ENCODE measurements around the gene HOXA3. TPM values are rescaled to one million over a fixed set of nuclear protein-coding genes. Genes with fewer than 3 reads are reported as not detected.

The HOXA3 gene
- total and polyA plus RNA-seq, 2 of the 13 experiments (the other 11 are each of a cell fraction or from before 2014, with no cell fraction given), result 2.9 to 4.6 TPM

DNA sequence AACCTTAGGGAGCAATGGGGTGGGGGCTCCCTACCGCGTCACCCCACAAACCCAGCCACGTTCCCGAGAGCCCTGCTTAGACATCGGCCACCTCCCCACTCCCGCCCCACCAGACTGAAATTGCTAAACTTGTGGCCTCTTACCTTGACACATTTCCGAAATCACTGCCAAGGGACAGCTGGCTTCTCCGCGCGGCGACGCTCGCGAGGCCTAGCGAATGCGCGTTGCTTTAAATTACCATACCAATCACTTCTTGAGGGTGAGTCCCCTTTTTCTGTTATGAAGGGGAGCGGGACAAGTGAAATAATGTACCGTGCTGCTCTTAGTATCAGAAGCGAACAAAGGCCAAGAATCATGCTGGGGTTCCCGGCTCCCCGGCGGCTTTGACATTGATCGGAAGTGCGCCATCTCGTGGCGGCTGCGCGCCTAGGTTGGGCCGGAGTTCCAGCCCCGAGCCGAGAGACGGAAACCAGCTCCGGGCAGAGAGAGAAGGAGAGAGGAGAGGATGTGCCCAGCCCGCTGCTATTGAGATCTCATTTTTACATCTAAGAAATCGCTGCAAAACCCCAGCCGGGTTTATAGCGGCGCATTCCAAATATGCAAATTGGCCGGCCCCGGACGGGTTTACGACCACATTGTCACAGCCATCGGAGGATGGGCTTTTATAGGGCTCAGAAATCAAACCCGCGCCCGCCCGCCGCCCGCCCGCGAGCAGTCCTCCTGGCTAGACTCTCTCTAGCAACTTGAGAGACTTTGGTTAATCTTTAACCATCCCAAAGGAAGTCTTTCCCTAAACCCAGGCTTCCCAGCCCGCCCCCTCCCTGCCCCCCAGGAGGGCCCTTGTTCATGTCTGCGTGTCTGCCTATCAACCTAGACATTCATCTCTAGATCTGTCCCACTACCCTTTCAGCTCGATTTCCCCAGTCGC lies 27.4 kb upstream of the HOXA3 start (continued):
- TF ChIP-seq, protein P1, sequence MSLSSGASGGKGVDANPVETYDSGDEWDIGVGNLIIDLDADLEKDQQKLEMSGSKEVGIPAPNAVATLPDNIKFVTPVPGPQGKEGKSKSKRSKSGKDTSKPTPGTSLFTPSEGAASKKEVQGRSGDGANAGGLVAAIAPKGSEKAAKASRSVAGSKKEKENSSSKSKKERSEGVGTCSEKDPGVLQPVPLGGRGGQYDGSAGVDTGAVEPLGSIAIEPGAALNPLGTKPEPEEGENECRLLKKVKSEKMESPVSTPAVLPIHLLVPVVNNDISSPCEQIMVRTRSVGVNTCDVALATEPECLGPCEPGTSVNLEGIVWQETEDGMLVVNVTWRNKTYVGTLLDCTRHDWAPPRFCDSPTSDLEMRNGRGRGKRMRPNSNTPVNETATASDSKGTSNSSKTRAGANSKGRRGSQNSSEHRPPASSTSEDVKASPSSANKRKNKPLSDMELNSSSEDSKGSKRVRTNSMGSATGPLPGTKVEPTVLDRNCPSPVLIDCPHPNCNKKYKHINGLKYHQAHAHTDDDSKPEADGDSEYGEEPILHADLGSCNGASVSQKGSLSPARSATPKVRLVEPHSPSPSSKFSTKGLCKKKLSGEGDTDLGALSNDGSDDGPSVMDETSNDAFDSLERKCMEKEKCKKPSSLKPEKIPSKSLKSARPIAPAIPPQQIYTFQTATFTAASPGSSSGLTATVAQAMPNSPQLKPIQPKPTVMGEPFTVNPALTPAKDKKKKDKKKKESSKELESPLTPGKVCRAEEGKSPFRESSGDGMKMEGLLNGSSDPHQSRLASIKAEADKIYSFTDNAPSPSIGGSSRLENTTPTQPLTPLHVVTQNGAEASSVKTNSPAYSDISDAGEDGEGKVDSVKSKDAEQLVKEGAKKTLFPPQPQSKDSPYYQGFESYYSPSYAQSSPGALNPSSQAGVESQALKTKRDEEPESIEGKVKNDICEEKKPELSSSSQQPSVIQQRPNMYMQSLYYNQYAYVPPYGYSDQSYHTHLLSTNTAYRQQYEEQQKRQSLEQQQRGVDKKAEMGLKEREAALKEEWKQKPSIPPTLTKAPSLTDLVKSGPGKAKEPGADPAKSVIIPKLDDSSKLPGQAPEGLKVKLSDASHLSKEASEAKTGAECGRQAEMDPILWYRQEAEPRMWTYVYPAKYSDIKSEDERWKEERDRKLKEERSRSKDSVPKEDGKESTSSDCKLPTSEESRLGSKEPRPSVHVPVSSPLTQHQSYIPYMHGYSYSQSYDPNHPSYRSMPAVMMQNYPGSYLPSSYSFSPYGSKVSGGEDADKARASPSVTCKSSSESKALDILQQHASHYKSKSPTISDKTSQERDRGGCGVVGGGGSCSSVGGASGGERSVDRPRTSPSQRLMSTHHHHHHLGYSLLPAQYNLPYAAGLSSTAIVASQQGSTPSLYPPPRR (CRISPR knock-in tag; IDR thresholded peaks at IDR 0.05; ENCODE audit: borderline replicate concordance), result no peak
- TF ChIP-seq, protein P2, sequence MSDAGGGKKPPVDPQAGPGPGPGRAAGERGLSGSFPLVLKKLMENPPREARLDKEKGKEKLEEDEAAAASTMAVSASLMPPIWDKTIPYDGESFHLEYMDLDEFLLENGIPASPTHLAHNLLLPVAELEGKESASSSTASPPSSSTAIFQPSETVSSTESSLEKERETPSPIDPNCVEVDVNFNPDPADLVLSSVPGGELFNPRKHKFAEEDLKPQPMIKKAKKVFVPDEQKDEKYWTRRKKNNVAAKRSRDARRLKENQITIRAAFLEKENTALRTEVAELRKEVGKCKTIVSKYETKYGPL (CRISPR knock-in tag; IDR thresholded peaks at IDR 0.05), result no peak
- TF ChIP-seq, protein P3, sequence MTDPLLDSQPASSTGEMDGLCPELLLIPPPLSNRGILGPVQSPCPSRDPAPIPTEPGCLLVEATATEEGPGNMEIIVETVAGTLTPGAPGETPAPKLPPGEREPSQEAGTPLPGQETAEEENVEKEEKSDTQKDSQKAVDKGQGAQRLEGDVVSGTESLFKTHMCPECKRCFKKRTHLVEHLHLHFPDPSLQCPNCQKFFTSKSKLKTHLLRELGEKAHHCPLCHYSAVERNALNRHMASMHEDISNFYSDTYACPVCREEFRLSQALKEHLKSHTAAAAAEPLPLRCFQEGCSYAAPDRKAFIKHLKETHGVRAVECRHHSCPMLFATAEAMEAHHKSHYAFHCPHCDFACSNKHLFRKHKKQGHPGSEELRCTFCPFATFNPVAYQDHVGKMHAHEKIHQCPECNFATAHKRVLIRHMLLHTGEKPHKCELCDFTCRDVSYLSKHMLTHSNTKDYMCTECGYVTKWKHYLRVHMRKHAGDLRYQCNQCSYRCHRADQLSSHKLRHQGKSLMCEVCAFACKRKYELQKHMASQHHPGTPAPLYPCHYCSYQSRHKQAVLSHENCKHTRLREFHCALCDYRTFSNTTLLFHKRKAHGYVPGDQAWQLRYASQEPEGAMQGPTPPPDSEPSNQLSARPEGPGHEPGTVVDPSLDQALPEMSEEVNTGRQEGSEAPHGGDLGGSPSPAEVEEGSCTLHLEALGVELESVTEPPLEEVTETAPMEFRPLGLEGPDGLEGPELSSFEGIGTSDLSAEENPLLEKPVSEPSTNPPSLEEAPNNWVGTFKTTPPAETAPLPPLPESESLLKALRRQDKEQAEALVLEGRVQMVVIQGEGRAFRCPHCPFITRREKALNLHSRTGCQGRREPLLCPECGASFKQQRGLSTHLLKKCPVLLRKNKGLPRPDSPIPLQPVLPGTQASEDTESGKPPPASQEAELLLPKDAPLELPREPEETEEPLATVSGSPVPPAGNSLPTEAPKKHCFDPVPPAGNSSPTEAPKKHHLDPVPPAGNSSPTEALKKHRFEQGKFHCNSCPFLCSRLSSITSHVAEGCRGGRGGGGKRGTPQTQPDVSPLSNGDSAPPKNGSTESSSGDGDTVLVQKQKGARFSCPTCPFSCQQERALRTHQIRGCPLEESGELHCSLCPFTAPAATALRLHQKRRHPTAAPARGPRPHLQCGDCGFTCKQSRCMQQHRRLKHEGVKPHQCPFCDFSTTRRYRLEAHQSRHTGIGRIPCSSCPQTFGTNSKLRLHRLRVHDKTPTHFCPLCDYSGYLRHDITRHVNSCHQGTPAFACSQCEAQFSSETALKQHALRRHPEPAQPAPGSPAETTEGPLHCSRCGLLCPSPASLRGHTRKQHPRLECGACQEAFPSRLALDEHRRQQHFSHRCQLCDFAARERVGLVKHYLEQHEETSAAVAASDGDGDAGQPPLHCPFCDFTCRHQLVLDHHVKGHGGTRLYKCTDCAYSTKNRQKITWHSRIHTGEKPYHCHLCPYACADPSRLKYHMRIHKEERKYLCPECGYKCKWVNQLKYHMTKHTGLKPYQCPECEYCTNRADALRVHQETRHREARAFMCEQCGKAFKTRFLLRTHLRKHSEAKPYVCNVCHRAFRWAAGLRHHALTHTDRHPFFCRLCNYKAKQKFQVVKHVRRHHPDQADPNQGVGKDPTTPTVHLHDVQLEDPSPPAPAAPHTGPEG (CRISPR knock-in tag; IDR thresholded peaks at IDR 0.05), result peak; percentile 98
- TF ChIP-seq, protein P4, sequence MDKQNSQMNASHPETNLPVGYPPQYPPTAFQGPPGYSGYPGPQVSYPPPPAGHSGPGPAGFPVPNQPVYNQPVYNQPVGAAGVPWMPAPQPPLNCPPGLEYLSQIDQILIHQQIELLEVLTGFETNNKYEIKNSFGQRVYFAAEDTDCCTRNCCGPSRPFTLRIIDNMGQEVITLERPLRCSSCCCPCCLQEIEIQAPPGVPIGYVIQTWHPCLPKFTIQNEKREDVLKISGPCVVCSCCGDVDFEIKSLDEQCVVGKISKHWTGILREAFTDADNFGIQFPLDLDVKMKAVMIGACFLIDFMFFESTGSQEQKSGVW (CRISPR knock-in tag; IDR thresholded peaks at IDR 0.05; ENCODE audit: borderline replicate concordance), result no peak
- TF ChIP-seq ZBTB21 (CRISPR knock-in tag; IDR thresholded peaks at IDR 0.05) (no peak), KMT2A (CRISPR knock-in tag; IDR thresholded peaks at IDR 0.05) (no peak), MXI1 (IDR thresholded peaks at IDR 0.05; ENCODE audit: borderline replicate concordance, low read depth, low read length) (no peak), ZEB1 (IDR thresholded peaks at IDR 0.05; ENCODE audit: insufficient replicate concordance, low read depth) (no peak), AKAP8 (CRISPR knock-in tag; IDR thresholded peaks at IDR 0.05) (no peak), FOSL1 (CRISPR knock-in tag; IDR thresholded peaks at IDR 0.05; ENCODE audit: borderline replicate concordance) (no peak)

Data from HepG2 (cell line).